RKO (cell line): Measurements from ENCODE around the gene SMARCC2.
A peak's percentile ranks its signal among the peaks of the same experiment; 100 is the strongest.

Experiments
- DNase-seq: peaks from one replicate; pipeline ENCODE4 v3.0.0-alpha.2; 2016; ENCODE audit warnings: low spot score

Gene SMARCC2

GRCh38 chr12:56189099-56189917, at the start of gene SMARCC2:
Gene SMARCC2 (minus strand): TSS chr12:56189483. CDS start chr12:56189461, 22 bp downstream.
- peak; percentile 93 for DNase-seq

GRCh38 chr12:56237552-56237951, 48.3 kb upstream of the SMARCC2 start:
- DNase-seq: no peak

DNA sequence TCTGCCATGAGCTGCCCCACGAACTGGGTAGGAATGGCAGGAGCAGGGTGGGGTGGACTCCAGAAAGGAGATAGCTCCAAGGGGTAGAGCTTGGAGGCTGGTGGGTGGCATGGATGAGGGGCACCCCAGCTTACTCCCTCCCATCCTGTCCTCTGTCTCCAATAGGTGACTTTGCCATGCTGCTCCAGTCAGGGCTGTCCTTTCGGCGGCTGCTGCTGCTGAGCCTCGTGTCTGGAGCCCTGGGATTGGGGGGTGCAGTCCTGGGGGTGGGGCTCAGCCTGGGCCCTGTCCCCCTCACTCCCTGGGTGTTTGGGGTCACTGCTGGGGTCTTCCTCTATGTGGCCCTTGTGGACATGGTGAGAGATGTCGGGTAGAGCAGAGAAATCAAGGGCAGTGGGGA, 47.7 kb upstream of the SMARCC2 start:
- no peak for DNase-seq

GRCh38 chr12:56236091-56236490, 46.8 kb upstream of the SMARCC2 start:
- no peak for DNase-seq

- DNase-seq: no peak
Measured at GRCh38 chr12:56234746-56235436, 45.6 kb upstream of the SMARCC2 start.

DNA sequence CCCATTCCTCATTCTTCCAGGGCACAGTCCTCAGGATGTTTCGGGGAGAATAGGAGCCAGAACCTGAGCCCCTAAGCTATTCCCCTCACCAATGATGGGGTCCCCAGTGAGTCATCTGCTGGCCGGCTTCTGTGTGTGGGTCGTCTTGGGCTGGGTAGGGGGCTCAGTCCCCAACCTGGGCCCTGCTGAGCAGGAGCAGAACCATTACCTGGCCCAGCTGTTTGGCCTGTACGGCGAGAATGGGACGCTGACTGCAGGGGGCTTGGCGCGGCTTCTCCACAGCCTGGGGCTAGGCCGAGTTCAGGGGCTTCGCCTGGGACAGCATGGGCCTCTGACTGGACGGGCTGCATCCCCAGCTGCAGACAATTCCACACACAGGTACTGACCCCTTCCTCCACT, 41.9 kb upstream of the SMARCC2 start:
- DNase-seq: no peak

DNA sequence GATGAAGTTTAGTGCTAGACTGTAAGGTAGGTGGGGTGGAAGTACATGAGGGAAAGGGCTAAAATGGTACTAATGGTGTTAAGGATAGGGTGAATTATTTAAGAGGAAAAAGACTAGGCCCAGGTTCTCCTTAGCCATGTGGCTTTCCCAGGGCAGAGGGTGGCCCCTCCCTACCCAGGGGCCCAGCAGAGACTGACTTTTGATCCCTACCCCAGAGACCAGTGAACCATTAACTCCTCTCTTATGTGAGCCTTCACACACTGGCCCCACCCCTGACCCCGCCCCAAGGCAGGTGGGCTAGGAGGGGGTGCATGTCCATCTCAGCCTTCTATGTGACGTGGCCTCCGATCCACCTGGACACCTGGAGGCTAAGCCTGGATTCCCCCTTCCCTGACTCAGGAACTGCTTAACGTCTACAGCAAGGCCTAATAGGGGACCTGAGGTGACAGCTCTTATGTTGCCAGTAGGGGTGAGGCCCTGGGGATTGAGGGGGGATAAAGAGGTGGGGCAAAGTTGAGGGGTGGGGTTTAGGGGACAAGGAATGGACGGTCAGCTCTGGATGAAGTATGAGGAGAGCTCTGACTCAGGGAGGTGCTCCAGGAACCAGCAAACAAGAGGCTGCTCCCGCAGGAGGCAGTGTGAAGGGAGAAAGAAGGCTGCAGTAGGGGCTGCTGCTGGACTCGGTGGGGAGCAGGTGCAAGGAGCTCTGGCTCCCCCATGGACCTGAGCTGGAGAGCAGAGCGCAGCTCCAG, 41.3 kb upstream of the SMARCC2 start:
- no peak for DNase-seq

DNA sequence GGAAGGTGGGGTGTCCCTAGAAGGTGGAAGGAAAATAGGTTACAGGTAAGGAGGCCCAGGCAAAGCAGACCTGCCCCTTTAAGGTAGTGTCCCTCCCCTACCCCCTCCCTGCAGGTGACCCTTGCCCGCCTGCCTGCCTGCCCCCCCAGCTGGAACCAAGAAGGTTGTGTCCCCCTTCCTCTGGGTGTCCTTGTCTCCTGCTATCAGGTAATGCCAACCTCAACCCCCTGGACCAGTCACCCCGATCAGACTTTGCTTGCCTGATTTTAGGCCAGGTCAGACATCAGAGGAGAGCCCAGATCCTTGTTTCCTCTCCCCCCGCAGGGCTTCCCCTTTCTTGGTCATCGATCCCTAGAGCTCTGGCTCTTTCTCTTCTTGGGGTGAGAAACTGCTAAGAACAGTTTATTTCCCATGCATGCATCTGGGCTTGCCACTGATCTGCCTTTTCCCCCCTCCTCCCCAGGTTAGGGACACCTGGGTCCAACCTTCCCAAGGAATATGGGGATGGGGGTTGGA, 40.7 kb upstream of the SMARCC2 start, which contains the start of gene SLC39A5:
Gene SLC39A5, plus strand, starts transcription at position 136 of the 516 bp plus-strand sequence. CDS start 1,224 bp downstream, outside the sequence.
- DNase-seq: no peak

DNA sequence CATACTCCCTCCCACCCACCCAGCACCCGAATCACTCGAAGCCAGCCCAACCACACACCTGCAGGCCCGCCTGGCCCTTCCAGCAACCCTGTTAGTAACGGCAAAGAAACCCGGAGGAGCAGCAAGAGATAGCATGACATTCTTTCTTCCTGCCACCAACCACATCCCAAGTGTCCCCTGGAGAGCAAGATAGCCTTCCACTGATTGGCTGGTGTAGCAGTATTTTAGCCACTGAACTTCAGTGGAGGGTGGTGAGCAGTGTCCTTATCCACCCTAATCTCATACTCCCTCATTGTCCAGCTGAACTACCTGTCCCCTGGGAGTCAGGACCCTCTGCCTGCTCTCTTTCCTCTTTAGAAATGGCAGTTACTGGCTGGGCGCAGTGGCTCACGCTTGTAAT, 39.8 kb upstream of the SMARCC2 start:
- no peak for DNase-seq

- DNase-seq: no peak
Measured at GRCh38 chr12:56224954-56225353, 35.7 kb upstream of the SMARCC2 start.

DNA sequence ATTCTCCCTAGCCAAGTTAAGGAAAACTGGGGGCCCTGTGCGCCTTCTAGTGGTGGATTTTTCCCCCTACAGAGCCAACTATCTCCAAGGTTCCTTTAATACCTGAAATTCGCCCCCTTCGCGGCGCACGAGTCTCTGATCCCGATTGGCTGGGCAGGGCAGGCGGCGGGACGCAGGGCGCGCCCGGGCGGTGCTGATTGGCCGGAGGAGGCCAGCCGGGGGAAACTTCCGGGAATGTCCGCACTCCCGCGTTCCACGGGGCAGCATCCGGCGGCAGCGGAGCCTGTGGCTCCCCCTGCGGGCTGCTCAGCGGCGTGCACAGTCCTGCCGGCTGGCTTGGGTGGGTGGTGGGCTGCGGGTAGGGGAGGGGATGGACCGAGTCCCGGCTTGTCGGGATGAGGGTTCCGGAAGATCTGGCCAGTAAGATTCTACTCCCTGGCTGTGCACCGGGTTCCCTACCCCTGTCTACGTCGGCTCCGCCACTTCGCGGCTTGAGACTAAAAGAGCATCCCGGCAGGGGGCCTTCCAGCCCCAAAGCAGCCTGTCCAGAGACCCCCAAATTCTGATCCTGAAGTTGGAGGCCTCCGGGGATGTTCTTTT, 34.9 kb upstream of the SMARCC2 start, which contains the start of gene NABP2:
Gene NABP2, plus strand, starts transcription at position 241 of the 600 bp plus-strand sequence. CDS start 515 bp downstream, outside the sequence.
- DNase-seq: peak; percentile 97

DNA sequence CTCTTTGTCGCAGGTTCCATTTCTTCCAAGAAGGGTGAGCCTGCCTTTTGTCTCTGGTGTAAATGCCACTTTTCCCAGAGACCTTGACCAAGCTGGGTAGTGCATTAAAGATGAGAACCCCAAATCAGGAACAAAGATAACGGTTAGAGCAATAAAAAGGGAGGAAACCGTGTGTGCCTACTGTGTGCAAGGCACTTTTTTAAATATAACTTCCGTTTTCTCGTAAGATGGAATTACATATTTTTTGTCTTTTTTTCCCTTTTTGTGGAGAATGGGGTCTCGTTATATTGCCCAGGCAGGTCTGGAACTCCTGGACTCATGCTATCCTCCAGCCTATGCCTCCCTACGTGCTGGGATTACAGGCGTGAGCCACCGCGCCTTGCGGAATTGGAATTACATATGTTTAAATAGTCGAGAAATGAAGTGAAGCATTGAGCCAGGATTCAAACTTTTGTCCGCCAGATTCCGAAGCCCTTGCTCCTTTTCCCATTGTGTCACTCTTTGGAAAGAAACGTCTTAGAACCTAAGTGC, 34.4 kb upstream of the SMARCC2 start:
- DNase-seq: no peak

DNA sequence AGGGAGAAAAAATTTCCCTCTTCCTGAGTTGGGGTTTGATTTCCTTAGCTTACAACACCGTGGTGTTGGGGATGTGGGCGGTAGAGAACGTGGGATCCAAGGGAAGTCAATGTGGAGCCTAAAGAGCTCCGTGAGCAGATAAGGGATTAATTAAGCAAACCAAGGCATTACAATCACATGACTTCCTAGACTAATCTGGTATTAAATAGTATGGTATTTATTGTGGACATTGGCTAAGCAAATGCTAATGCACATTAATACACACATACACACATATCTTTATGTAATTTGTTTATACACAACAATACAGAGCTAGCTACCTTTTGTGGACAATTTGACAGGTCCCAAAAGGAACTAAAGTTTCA, 33.2 kb upstream of the SMARCC2 start:
- no peak for DNase-seq

DNA sequence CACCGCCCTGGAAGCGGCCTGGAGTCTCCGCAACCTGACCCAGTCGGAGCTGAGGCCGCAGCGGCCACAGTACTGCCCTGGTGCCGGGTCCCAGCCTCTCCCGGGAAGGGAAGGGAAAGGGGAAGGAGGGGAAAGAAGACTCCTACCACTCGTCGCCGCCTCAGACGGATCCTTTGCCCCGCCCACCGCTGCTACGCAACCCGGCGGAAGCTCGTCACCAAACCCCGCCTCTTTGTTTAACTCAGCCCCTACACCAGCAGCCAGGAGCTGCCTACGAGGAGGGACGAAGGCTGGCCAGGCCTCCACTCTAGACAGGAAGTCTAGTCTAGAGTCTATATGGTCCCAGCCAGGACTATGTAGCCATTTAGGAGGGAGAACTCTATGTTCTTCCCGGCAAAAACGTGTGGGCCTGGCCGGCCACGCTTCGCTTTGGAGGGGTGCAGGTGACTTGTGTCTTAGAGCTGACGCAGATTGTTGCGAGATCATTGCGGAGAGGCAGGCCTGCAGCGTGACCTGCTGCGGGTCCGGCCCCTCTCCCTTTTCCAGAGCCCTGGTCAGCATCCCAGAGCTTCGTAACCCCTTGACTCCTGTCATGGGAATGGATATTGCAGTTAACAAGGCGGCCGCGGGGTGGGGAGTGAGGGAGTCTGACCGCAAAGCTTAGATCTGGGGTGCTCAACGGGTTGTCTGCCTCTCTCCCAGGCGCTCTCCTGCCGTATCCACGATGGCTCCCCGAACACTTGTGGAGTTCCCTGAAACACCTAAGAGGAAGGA, 32.7 kb upstream of the SMARCC2 start, which contains the start of gene RNF41:
Gene RNF41, minus strand, starts transcription at position 166 of the 774 bp plus-strand sequence. CDS start 7,875 bp downstream, outside the sequence.
- DNase-seq: peak; percentile 97

DNA sequence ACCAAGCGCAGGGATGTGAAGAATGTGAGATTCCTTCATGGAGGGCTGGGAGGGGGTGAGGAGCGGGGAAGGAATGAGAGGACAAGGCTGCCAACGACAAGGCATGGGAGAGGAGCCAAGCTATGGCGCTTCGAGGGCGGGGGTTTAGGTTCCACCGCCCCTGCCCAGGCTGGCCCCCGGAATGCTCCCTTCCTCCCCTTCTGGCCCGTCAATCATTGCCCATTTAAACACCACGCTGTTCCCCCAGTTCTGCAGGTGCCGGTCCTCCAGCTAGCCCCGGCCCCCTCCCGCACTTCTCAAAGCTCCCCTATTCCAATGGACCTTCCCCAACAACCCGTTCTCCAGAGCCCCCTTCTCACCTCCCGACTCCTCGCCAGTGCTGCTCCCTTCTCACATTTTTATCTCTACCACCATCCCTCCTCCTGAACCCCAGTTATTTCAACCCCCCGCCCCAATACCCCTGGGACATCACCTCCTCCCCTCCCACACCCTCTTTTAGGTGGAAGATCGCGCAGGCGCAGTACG, 32.0 kb upstream of the SMARCC2 start:
- DNase-seq: peak; percentile 58

GRCh38 chr12:56220611-56221231, 31.4 kb upstream of the SMARCC2 start:
- DNase-seq: peak; percentile 46

DNA sequence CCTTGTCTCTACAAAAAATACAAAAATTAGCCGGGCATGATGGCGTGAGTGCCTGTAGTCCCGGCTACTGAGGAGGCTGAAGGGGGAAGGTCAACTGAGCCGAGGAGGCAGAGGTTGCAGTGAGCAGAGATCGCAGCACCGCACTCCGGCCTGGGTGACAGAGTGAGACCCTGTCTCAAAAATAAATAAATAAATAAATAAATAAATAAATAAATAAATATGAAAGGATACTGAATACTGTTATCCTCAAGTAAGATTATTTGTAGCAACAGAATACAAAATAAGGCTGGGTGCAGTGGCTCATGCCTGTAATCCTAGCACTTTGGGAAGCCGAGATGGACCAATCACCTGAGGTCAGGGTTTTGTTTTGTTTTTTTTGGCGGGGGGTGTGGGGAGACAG, 30.6 kb upstream of the SMARCC2 start:
- no peak for DNase-seq

DNA sequence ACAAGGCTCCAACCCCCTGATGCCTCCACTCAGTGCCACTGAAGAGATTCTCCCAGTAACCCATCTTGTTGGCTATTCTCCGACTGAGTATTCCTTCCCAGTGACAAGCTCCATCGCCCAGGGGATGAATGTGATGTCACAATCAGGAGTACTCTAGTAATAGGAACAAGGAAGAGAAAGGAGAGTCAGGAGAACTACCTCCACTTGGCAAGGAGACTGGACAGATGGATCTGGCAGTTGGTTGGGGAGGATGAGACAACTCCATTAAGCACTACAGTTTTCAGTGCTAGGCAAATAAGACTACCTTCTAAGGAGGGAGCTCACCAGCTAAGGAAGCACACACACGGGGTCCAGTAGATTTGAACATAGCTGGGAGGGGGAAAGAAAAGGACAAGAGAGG, 27.2 kb upstream of the SMARCC2 start:
- DNase-seq: no peak

- DNase-seq: no peak
Measured at GRCh38 chr12:56213878-56214277, 24.6 kb upstream of the SMARCC2 start.

GRCh38 chr12:56212361-56212760, 23.1 kb upstream of the SMARCC2 start:
- DNase-seq: no peak
